HTERT RPE-1 (cell line): ENCODE measurements around the gene OR1C1.
"Not testable (repeated sequence)": the region's sequence is repeated elsewhere in the genome, so short reads cannot be mapped to it uniquely, and the experiment has no call there.

Experiments
- in situ Hi-C: fragments of 300-500 bp; cut with MboI; formaldehyde crosslinking; loops from 4 replicates; pipeline ENCODE4 v1.14.3; 2020; ENCODE audit warnings: low sequenced_read_pairs

OR1C1 gene, protein sequence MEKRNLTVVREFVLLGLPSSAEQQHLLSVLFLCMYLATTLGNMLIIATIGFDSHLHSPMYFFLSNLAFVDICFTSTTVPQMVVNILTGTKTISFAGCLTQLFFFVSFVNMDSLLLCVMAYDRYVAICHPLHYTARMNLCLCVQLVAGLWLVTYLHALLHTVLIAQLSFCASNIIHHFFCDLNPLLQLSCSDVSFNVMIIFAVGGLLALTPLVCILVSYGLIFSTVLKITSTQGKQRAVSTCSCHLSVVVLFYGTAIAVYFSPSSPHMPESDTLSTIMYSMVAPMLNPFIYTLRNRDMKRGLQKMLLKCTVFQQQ

GRCh38 chr1:247760456-247760855, at the start of gene OR1C1:
Gene OR1C1 (minus strand): TSS chr1:247760556. CDS start chr1:247758406, 2,150 bp downstream.
- in situ Hi-C loops, result no loop called here

- in situ Hi-C loops, result no loop called here
Observed at GRCh38 chr1:247797518-247797917, 37.2 kb upstream of the OR1C1 start.

GRCh38 chr1:247769603-247770002, 9.2 kb upstream of the OR1C1 start:
- in situ Hi-C loops, result no loop called here

GRCh38 chr1:247754311-247754710, 6.0 kb downstream of the OR1C1 start:
- in situ Hi-C loops, result not testable (repeated sequence)

DNA sequence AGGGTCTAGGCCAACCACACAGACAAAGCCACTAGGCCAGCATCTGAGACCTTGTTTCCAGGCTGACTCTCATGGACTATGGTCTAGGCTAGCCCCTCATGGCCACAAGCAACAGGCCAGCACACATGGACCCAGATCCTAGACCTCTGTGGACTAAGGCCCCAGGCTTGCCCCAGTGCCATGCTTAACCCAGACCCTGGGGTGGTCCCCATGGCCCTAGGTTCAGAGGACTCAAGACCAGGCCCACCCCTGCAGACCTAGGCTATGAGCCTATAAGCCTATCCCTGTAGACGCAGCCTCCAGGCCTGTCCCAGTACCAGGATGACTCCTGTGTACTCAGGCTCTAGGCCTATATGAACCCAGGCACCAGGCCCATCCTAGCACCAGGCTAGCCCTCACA, 10.5 kb downstream of the OR1C1 start:
- in situ Hi-C loops, result no loop called here

GRCh38 chr1:247748041-247748440, 12.3 kb downstream of the OR1C1 start, which contains the start of gene OR14A2:
Gene OR14A2 (minus strand): TSS chr1:247748141.
- in situ Hi-C loops, result no loop called here

DNA sequence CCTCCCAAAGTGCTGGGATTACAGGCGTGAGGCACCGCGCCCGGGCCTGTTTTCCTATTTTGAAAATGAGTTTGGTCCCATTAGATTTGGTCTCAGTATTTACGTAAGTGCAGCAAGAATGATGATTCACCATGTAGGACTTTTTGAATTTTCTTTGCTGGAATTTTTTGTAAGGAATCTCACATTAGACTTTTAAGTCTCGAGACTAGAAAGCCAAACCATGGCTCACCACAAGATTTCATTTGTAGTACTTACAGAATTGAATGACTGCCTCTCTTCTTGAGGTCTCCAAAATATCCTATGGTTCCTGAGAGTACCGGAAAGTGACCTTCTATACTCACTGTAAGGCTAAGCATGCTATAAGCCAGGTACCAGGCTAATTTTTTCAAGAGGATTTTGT, 12.7 kb downstream of the OR1C1 start:
- in situ Hi-C loops, result no loop called here

GRCh38 chr1:247746391-247746935, 13.9 kb downstream of the OR1C1 start:
- in situ Hi-C loops, result no loop called here

DNA sequence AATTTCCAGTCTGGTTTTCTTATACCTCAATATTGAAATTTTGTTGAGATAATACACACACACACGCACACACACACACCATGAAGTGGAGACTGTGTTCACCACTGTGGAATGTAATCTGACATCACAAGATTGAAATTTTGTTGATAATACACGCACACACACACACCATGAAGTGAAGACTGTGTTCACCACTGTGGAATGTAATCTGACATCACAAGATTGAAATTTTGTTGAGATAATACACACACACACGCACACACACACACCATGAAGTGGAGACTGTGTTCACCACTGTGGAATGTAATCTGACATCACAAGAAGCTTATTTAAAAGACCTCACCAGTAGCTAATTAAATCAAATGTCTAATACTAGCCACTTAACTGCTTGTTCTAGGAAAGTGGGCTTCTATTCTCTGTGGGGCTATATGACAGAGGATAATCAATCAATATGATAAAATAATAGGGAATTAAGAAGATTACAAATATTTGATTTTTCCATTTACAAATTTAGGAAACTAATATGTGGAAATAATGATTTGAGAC, 18.1 kb downstream of the OR1C1 start:
- in situ Hi-C loops, result not testable (repeated sequence)

DNA sequence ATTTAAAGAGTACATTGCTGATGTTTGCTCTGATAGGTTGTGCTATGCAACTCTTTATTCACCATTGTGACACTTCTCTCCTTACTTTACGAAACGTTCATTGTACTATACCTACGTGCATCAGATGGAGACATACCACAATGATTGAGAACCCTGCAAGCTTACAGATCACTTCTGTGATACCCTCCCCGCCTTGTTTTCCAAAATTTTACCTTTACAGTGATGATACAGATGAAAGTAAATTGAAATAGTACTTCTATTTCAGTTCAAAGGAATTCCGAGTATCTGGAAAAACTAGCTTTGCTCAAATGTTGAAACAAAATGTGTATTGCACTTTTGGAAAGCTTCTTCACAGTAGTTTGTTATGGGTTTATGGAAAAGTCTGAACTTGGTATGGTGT, 18.6 kb downstream of the OR1C1 start:
- in situ Hi-C loops, result no loop called here

DNA sequence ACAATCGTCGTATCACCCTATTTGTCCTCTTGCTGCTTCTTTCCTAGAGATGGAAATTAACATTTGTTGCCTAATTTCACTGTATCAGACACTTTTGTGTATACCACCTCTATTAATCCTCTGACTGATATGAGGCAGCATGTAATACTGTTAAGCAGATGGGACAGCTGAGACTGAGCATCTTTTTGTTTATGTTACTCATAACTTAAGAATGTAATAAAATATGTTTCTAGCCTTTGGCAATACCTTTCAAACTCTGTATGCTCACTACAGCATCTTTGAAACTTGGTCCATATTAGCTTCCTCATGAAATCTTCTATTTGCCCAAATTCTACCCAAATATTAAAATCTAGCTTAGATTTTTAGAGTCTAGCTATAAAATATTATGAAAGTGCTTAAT, 19.6 kb downstream of the OR1C1 start:
- in situ Hi-C loops, result no loop called here

DNA sequence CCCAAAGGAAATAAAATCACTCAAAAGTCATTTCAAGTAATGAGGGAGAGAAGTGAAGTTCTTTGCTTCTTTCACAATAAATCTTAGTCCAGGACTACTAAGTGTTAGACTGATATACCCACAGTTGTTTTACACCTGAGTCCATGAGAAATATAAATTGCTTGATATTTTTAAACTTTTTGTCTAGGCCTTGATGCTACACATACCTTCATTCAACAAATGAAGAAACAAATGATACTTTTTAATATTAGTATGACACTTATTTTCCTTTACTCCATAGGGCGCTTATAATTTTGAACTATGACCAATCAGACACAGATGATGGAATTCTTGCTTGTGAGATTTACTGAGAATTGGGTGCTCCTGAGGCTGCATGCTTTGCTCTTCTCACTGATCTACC, 22.0 kb downstream of the OR1C1 start, which contains the start of gene OR14K1:
OR14K1 (plus strand) TSS at position 301 of the 400 bp plus-strand sequence; CDS start at position 301, 0 bp downstream.
- in situ Hi-C loops, result no loop called here

DNA sequence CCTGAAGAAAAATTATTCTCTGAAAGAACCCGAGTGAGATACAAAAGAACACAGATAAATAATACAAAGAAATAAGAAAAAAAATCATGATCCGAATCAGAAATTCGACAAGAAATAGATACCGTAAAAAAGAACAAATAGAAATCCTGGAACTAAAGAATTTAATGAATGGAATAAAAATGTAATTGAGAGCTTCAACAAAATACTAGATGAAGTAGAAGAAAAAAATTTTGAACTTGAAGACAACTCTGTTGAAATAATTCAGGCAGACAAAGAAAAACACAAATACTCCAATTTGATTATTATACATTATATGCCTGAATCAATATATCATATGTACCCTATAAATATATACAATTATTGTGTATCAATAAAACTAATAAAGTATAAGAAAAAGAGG, 39.1 kb downstream of the OR1C1 start:
- in situ Hi-C loops, result no loop called here

DNA sequence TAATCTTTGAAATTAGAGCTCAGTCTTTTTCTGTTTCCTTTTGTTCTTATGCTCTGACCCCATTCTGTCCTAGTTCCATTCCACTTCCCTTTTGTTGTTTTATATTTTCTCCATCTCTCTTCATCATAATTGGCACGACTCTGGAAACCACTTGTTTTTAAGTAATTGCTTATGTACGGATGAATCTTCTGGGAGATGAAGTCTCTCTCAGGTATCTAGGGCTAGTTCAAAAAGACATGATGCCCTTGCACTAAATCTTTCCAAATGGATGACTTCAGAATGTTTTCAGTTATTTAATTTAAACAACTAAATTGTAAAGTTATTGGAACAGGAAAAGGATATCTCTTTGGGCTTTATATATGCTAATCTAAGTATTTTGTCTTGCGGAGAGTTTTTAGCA, 43.8 kb downstream of the OR1C1 start, which contains the start of gene OR6F1:
OR6F1 (minus strand) TSS at position 101 of the 400 bp plus-strand sequence. CDS start 3,891 bp downstream, outside the sequence.
- in situ Hi-C loops, result no loop called here

DNA sequence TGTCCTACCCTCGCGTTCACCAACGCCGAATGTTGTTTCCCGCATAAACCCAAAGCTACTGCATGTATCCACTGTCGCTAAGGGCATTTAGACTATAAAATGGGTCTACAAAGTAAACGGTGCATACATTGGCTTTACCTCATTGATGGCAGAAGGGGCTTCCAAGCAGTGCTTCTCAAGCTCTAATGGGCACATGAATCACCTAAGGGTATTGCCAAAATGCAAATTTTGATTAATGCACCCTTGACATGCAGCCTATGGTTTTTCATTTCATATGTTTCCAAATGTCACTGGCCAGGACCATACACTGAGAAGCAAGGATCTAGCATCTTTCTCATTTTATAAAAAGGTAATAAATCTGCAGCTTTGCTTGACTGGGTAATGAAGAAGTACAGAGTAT, 46.6 kb downstream of the OR1C1 start:
- in situ Hi-C loops, result no loop called here

DNA sequence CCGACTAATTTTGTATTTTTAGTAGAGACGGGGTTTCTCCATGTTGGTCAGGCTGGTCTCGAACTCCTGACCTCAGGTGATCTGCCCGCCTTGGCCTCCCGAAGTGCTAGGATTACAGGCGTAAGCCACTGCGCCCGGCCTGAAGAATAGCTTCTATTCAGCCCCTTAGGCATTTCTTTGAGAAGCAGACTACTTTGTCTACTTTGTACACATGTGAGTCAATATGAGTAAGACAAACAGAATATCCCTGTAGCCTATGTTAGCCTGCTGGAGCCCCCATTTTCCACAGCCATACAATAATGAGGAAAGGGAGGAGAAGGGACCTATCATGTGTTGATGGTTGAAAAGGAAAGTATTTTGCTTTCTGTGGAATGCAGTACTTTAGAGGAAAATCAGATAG, 49.7 kb downstream of the OR1C1 start:
- in situ Hi-C loops, result not testable (repeated sequence)
